Coronary artery (tissue), 2 donors: ENCODE measurements around the gene C11orf24.

Experiments
- DNase-seq: peaks from one replicate; pipeline ENCODE4 v3.0.0-alpha.2; 2017; ENCODE audit warnings: low spot score
- H3K27ac ChIP-seq, 2 donors: fragments of 200-600 bp; sonication (generic); one replicate each; pipeline ENCODE4 v1.5.1; 2016 to 2019
- H3K4me3 ChIP-seq: fragments of 200-600 bp; sonication (generic); 2 replicates; pipeline ENCODE4 v1.5.1; 2016; ENCODE audit warnings: mild to moderate bottlenecking, moderate library complexity
- TF ChIP-seq, protein P1 (sequence below): fragments of 200-600 bp; sonication (generic); IDR thresholded peaks from one replicate; pipeline ENCODE4 v1.5.1; 2019; ENCODE audit warnings: antibody characterized with exemption

Gene C11orf24

DNA sequence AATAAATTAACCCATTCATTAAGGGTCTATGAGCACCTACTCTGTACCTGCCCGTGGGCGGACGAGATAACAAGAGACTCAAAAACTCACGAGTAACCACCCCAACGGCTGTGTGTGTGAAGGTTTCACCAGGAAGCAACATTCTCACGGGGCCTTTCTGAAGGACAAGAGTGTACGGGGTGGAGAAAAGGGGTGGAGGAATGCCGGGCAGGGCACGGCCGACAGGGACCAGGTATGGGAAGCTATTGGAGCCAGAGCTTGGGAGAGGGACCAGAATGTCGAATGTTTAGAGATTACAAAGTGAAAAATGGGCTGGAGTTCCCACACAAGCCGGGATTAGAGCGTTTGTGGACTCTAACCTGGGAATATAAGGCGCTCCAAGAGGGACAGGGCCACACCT lies 60.2 kb downstream of the C11orf24 start:
- no peak for DNase-seq
- no peak overlapping the region for H3K27ac ChIP-seq
- peak overlapping the region; percentile 84 for H3K4me3 ChIP-seq
- TF ChIP-seq, protein P1, sequence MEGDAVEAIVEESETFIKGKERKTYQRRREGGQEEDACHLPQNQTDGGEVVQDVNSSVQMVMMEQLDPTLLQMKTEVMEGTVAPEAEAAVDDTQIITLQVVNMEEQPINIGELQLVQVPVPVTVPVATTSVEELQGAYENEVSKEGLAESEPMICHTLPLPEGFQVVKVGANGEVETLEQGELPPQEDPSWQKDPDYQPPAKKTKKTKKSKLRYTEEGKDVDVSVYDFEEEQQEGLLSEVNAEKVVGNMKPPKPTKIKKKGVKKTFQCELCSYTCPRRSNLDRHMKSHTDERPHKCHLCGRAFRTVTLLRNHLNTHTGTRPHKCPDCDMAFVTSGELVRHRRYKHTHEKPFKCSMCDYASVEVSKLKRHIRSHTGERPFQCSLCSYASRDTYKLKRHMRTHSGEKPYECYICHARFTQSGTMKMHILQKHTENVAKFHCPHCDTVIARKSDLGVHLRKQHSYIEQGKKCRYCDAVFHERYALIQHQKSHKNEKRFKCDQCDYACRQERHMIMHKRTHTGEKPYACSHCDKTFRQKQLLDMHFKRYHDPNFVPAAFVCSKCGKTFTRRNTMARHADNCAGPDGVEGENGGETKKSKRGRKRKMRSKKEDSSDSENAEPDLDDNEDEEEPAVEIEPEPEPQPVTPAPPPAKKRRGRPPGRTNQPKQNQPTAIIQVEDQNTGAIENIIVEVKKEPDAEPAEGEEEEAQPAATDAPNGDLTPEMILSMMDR = no peak
